Muscle of back (tissue), 13 donors: ENCODE measurements around the gene TEX2. TPM values are rescaled to one million over a fixed set of nuclear protein-coding genes. Genes with fewer than 3 reads are reported as not detected.
A peak's percentile ranks its signal among the peaks of the same experiment; 100 is the strongest.

Experiments used
- DNase-seq, 3 donors: peaks; one replicate each; pipeline versions ENCODE4 v3.0.0 to v3.0.0-alpha.2; 2013
- long read RNA-seq, 9 donors: transcript quantifications; one replicate each; lab custom pipeline, GENCODE V29; 2026
- polyA plus RNA-seq, 10 donors: library from polyadenylated mRNA; unstranded; fragments of 120-200 nt; gene quantifications; one replicate each; pipeline ENCODE4 v1.2.1, GENCODE V29; 2013; ENCODE audit not compliant: insufficient read length in 10 of 10

TEX2 gene, protein sequence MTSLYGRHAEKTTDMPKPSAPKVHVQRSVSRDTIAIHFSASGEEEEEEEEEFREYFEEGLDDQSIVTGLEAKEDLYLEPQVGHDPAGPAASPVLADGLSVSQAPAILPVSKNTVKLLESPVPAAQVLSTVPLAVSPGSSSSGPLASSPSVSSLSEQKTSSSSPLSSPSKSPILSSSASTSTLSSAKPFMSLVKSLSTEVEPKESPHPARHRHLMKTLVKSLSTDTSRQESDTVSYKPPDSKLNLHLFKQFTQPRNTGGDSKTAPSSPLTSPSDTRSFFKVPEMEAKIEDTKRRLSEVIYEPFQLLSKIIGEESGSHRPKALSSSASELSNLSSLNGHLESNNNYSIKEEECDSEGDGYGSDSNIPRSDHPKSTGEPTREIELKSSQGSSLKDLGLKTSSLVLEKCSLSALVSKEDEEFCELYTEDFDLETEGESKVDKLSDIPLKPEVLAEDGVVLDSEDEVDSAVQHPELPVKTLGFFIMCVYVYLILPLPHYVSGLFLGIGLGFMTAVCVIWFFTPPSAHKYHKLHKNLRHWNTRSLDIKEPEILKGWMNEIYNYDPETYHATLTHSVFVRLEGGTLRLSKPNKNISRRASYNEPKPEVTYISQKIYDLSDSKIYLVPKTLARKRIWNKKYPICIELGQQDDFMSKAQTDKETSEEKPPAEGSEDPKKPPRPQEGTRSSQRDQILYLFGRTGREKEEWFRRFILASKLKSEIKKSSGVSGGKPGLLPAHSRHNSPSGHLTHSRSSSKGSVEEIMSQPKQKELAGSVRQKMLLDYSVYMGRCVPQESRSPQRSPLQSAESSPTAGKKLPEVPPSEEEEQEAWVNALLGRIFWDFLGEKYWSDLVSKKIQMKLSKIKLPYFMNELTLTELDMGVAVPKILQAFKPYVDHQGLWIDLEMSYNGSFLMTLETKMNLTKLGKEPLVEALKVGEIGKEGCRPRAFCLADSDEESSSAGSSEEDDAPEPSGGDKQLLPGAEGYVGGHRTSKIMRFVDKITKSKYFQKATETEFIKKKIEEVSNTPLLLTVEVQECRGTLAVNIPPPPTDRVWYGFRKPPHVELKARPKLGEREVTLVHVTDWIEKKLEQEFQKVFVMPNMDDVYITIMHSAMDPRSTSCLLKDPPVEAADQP
- polyA plus RNA-seq = 10 to 100 TPM; 17.9 to 24.7 (median 20.8) TPM
- long read RNA-seq, donor 1 = 0 reads
- long read RNA-seq, donor 2 = 0 reads
- long read RNA-seq, donor 3 = 0 reads
- long read RNA-seq, donor 4 = 0 reads
- long read RNA-seq, donor 5, full-length matches to known transcripts = 1 of 8 reads
- long read RNA-seq, donor 5, partial matches to known transcripts = 7 of 8 reads
- long read RNA-seq, donor 5, other reads (novel, unspliced or antisense) = 0 of 8 reads
- long read RNA-seq, donor 6 = 0 reads
- long read RNA-seq, donor 7 = 0 reads
- long read RNA-seq, donor 8 = 0 reads
- long read RNA-seq, donor 9 = 0 reads

DNA sequence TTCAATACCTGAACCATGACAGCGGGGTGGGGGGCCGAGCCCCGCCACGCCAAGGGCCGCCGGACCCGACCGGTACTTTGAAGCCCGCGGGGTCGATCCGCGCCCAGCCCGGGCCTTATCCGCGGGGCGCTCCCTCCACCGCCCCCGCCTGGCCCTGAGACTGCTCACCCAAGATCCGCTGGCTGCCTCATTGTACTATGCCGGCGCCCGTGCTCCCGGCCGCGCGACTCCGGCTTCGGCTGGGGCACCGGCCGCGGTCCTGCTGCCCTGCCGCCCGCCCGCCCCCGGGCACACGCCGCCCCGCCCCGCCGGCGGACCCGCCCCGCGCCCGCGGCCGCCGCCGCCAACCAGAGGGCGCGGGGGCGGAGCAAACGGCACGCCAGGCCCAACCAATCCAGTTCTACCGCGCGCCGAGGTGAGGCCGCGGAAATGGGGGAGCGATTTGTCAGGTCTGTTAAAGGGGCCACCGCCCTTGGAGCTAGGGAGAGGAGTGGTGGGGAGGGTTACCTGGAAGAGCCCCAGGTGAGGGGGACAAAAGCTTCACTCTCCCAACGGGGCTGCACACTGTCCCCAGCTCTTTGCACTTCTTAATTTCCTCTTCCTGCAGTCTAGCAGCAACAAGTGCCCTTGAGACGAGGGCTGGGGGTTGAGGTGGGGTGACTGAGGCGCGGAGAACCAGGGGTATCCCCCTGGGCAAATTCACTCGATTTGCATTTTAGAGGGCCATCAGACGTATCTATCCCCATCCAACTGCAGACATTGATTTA is at the start of gene TEX2:
TEX2 (minus strand) TSS at position 261 of the 767 bp plus-strand sequence. CDS start 49,043 bp downstream, outside the sequence.
- DNase-seq = peak; percentile 86 to 95 (median 89)

DNA sequence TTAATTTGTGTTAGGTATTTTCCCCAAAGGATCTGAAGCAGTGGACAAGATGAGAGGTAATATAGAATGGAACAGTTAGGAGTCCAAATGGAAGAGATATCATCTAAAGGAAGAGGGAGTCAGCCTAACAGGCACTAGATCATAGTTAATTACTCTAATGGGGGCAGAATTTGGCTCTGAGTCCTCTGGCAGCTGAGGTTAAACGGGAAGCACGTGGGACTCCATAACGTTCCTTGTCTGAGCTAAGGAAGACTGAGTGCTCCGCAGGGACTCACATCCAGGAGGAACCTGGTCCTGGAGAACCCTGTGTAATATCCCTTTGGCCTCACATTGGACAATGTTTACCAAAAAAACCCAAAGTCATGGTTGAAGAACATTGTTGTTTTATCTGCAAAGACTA is 46.6 kb upstream of the TEX2 start:
- DNase-seq = no peak

GRCh38 chr17:64309021-64309420 is 46.0 kb upstream of the TEX2 start:
- no peak for DNase-seq

GRCh38 chr17:64306850-64307463 is 43.9 kb upstream of the TEX2 start:
- peak; percentile 52 to 83 (median 83) for DNase-seq

GRCh38 chr17:64304551-64304950 is 41.5 kb upstream of the TEX2 start:
- DNase-seq = no peak

GRCh38 chr17:64300699-64300965 is 37.6 kb upstream of the TEX2 start:
- DNase-seq = no peak

GRCh38 chr17:64297467-64298088 is 34.5 kb upstream of the TEX2 start:
- no peak for DNase-seq

DNA sequence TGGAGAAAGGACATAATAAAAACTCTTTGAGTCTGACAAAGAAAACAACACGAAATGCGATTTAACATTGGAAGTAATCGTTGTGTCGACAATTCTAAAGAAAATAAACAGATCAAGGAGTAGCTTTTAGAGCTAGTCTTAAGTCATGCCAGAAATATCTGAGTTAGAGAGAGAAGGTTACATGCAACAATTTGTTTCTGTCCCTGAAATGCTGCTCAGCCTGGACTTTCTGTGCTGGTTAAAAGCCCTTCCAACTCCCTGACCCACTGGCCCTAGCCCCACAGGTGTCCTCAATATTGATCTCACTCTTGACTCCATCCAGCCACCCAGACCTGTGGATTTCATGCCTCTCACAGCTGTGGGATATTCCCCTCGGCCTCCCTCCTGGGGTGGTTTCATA is 33.2 kb upstream of the TEX2 start:
- DNase-seq = no peak

DNA sequence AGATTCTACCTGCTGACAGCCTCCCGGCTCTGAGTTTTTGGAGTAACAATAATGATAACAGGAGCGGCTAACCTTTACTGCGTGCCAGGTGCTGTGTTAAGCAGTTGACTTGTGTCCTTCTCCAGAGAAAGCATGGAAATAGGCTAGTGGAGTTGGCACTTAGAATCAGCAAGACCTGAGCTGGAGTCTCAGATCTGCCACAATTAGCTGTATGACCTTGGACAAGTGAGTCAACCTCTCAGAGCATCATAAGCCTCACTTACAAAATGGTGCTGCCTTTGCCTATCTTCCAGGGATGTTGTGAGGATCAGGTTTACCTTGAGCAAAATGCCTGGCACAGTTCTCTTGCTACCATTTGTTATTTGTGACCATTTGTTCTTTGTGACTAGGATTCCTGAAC is 32.1 kb upstream of the TEX2 start:
- DNase-seq = no peak

DNA sequence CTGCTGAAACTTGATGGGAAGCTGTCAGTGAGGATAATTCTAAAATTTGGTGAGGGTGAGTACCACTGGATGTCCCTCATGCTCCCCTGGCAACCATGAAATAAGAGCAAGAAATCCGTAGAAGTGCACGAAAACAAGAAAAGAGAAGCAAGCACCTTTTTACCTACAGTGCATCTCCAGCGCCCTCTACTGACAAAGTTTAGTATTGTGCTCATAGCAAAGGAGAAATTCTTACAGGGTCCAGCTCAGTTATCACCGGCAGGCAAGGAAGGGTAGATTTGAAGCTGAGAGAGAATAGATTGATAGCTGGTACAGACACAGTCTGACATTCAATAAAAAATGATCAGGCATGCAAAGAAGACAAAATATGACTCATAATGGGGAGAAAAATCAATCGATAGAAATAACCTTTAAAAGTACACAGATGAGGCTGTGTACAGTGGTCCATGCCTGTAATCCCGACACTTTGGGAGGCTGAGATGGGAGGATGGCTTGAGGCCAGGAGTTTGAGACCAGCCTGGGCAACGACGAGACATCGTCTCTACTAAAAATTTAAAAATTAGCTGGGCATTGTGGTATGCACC is 28.3 kb upstream of the TEX2 start:
- DNase-seq = no peak

GRCh38 chr17:64289741-64290141 is 26.7 kb upstream of the TEX2 start:
- no peak for DNase-seq

DNA sequence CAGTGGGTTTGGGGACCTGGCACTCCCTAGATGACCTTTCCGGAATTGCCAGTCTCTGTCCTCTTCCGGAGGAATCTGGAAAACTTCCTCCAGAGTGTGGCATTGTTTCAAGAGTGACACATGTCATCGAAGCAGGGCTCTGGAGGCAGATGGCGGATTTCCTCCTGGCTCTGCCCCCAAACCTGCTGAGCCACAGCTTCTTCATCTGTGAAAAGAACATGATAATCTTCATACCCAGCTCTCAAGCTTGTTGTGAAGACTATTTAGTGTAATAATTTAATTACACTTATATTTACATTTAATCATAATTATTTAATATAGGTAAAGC is 19.7 kb upstream of the TEX2 start:
- DNase-seq = no peak

DNA sequence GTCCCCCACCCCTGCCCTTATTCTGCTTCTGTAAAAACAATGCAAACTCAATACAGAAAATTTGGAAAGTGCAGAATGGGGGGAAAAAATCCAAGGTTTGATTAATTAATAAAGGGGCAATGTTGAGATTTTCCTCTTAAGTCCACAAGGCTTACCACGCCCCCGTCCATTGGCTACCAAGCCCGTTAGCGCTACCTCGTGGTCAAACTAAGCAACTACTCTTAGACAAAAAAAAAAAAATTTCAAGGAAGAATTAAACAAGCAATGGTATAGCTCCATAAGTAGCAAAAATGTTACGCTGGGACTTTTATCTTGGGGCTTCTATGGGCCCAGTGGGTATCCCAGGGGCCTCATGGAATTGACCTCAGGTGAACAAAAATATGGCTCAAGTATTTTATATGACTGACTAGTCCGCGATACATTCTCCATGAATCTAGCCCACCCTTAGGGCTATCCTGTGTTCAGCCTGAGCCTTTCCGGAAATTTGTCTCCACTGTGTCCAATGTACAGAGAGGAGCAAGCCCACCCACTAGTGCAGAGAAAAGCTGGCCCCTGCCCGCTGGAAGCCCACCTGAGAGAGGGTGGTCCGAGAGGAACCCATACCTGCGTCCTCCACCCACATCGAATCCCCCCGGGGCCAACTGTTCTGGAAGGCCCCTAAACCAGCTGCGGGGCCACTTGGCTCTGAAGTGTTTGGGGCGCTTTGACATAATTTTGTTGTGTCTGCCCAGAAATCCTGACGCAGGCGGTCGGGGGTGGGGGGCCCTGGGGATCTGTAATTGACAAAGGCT is 19.1 kb upstream of the TEX2 start:
- peak; percentile 65 to 86 (median 76) for DNase-seq

DNA sequence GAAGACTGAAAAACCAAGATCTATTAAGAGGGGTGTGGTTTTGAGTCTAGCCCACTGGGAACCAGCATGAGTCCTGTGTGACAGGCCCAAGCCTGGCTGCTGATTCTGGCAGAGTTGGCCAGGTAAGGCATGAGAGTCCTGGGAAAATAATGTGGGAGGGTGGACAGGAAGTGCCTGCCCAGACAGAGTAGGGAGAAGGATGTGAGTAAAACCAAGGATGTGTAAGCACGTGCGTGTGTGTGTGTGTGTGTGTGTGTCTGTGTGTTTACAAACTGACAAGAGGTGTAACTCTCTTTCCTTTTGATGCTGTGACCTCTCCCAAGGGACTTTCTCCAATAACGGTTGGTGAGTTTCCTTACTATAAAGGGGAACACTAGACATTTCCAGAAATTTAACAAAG is 15.6 kb upstream of the TEX2 start:
- DNase-seq = no peak

DNA sequence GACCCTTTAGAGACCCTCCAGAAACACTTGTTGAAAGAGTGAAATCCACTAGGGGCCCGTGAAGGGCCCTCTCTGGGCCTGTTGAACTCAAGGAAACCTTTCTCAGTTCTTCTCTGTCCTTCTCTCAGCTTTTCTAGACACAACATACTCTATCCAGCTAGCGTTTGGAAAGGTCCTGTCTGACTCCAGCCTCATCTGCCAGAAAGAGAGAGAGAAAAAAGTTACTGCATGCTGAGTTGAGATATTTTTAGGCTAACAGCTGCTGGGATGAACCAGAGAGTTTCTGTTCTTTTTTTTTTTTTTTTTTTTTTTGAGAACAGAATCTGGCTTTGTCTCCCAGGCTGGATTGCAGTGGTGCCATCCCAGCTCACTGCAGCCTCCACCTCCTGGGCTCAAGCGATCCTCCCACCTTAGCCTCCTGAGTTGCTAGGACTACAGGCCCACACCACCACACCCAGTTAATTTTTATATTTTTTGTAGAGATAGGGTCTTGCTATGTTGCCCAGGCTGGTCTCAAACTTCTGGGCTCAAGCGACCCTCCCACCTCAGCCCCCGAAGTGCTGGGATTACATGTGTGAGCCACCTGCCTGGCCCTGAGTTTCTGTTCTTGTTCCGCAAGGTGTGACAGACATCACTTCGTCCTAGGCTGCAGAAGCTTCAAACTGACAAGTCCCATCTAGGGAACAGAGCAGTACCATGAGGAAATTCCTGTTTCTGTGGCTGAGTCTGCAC is 14.9 kb upstream of the TEX2 start:
- peak; percentile 78 to 90 (median 78) for DNase-seq

GRCh38 chr17:64276961-64277505 is 14.0 kb upstream of the TEX2 start:
- peak in 1 of 3 donors; percentile 48 for DNase-seq

GRCh38 chr17:64275016-64275415 is 12.0 kb upstream of the TEX2 start:
- no peak for DNase-seq

DNA sequence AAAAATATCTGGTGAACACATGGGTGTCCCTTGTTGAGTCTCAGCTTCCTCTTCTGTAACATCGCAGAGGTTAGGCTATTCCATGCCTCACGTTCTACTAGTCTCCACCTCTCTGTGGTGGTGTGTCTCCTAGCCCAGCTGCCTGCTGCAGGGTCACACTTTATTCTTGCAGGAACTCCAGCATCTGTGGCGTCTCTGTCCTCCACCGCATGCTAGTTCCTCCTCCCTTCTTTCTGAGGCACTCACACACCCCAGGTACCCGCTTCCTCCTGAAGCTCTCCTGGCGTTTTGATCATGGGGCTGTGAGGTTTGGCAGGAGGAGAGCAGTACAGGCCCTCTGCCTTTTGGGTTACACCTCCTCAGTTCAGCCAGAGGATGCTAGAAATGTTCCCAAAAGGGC is 9.9 kb upstream of the TEX2 start:
- DNase-seq = no peak
